Measurements from ENCODE around the gene MOB2. TPM values are rescaled to one million over a fixed set of nuclear protein-coding genes. Genes with fewer than 3 reads are reported as not detected.
A peak's percentile ranks its signal among the peaks of the same experiment; 100 is the strongest.

The MOB2 gene
- total RNA-seq, 1 experiment from 2014 or later = 22.7 TPM

GRCh38 chr11:1530686-1531448 is 44.3 kb upstream of the MOB2 start:
- no peak for TF ChIP-seq CTCF (conservative IDR thresholded peaks at IDR 0.05)

More at GRCh38 chr11:1530686-1531448, 44.3 kb upstream of the MOB2 start:
- H3K4me2 ChIP-seq (ENCODE audit: insufficient read depth, insufficient read length, low read length) = no peak overlapping the region
- no peak overlapping the region for H3K27ac ChIP-seq (ENCODE audit: insufficient read length, low read depth, low read length)
- H3K79me1 ChIP-seq (ENCODE audit: insufficient read depth, low read depth, low read length, poor library complexity, severe bottlenecking) = peaks cover 12% of the 10 kb centered on the region
- H4K5ac ChIP-seq (ENCODE audit: insufficient read length, low read depth, low read length) = no peak overlapping the region
- H2BK20ac ChIP-seq (ENCODE audit: low read depth, low read length, poor library complexity, severe bottlenecking) = no peak overlapping the region
- H3K4me1 ChIP-seq (ENCODE audit: insufficient read depth, low read length) = no peaks in the 10 kb centered on the region
- no peak overlapping the region for H3K23ac ChIP-seq (ENCODE audit: insufficient read length, low read depth, low read length)
- Mint-ChIP-seq H3K27ac (peak overlapping the region in 1 of 3 experiments; percentile 61; a peak in 1 of 7 replicates), H3K4me1 (peaks cover 0 to 7% of the 10 kb centered on the region in 2 experiments; a peak in 2 of 4 replicates), H3K9me3 (no peaks in the 10 kb centered on the region), H3K4me3 (no peak overlapping the region), H3K27me3 (ENCODE audit: low read depth) (no peaks in the 10 kb centered on the region), H3K36me3 (ENCODE audit: insufficient read depth in 1 of 3, low read depth in 3 of 3) (no peaks in the 10 kb centered on the region)
- H3K27me3 ChIP-seq (ENCODE audit: insufficient read depth, low read length) = no peaks in the 10 kb centered on the region
- no peak overlapping the region for H2AK5ac ChIP-seq (ENCODE audit: insufficient read length, low read length)
- no peak overlapping the region for H3K4ac ChIP-seq (ENCODE audit: low read depth, low read length)
- no peak overlapping the region for H2BK5ac ChIP-seq (ENCODE audit: insufficient read length, low read length)
- no peak overlapping the region for H3K9ac ChIP-seq (ENCODE audit: extremely low read depth, insufficient read length, low read length)
- H3T11ph ChIP-seq (ENCODE audit: low read length) = no peak overlapping the region
- H3K9me3 ChIP-seq (ENCODE audit: control insufficient read depth, low read depth, low read length) = no peaks in the 10 kb centered on the region
- no peak overlapping the region for H3K18ac ChIP-seq (ENCODE audit: insufficient read length, low read depth, low read length)
- no peak overlapping the region for H3K56ac ChIP-seq (ENCODE audit: insufficient read length, low read depth, low read length)
- no peak overlapping the region for H2BK120ac ChIP-seq (ENCODE audit: low read depth, low read length, poor library complexity, severe bottlenecking)
- H2AFZ ChIP-seq (ENCODE audit: low read length) = no peak overlapping the region
- no peak overlapping the region for H4K8ac ChIP-seq (replicated peaks; ENCODE audit: insufficient read length, low read depth, low read length)
- WGBS (ENCODE audit: extremely low coverage, insufficient read length, low lambda C conversion rate) = no CpG with 5 or more reads among the region's 19 CpGs
- no peak for DNase-seq
- no peak overlapping the region for H4K91ac ChIP-seq (ENCODE audit: insufficient read length, low read depth, low read length)
- no peak overlapping the region for H2BK15ac ChIP-seq (ENCODE audit: low read depth, low read length)
- H3K23me2 ChIP-seq (ENCODE audit: insufficient read length, low read depth, low read length, poor library complexity, severe bottlenecking) = no peaks in the 10 kb centered on the region
- peaks cover 1% of the 10 kb centered on the region; the same call in 1 of the 2 replicates for H3K79me2 ChIP-seq (ENCODE audit: insufficient read depth, low read length)
- H2BK12ac ChIP-seq (ENCODE audit: insufficient read length, low read depth, low read length) = no peak overlapping the region
- H3K14ac ChIP-seq (ENCODE audit: insufficient read depth, low read length) = no peak overlapping the region; the same call in 1 of the 2 replicates
- peaks cover 3% of the 10 kb centered on the region for H4K20me1 ChIP-seq (ENCODE audit: control insufficient read depth, insufficient read depth, insufficient read length)
